ENCODE data around the gene EME2.

EME2 gene

GRCh38 chr16:1815461-1815860 lies 42.9 kb downstream of the EME2 start:
- Histone ChIP-seq H3K4me3 (ENCODE audit: insufficient read length, low read depth) (no peak overlapping the region), H3K27me3 (ENCODE audit: insufficient read depth, insufficient read length) (no peaks in the 10 kb centered on the region), H3K9ac (ENCODE audit: insufficient read length, low read depth) (no peak overlapping the region), H3K9me3 (ENCODE audit: insufficient read depth, low read length) (no peaks in the 10 kb centered on the region), H3K4me1 (ENCODE audit: insufficient read depth, insufficient read length) (no peaks in the 10 kb centered on the region), H3K36me3 (ENCODE audit: insufficient read depth, insufficient read length, low read length) (peaks cover 15% of the 10 kb centered on the region)
- TF ChIP-seq ZNF274 (IDR thresholded peaks at IDR 0.05; ENCODE audit: low read depth, low read length), result no peak
- no peak for DNase-seq (ENCODE audit: low read depth, low spot score)

GRCh38 chr16:1816396-1817275 lies 44.0 kb downstream of the EME2 start:
- TF ChIP-seq SUZ12 (IDR thresholded peaks at IDR 0.05; ENCODE audit: extremely low read depth, insufficient read depth, insufficient read length) (no peak), ZNF274 (IDR thresholded peaks at IDR 0.05; ENCODE audit: low read depth, low read length) (no peak), YY1 (IDR thresholded peaks at IDR 0.05; ENCODE audit: insufficient read depth, insufficient read length) (no peak)
- H3K4me3 ChIP-seq (ENCODE audit: insufficient read length, low read depth), result no peak overlapping the region
- no peak overlapping the region for H3K9ac ChIP-seq (ENCODE audit: insufficient read length, low read depth)
- no peaks in the 10 kb centered on the region for H3K4me1 ChIP-seq (ENCODE audit: insufficient read depth, insufficient read length)
- H3K36me3 ChIP-seq (ENCODE audit: insufficient read depth, insufficient read length, low read length), result peaks cover 19% of the 10 kb centered on the region
- no peak for DNase-seq (ENCODE audit: low read depth, low spot score)
- H3K27me3 ChIP-seq (ENCODE audit: insufficient read depth, insufficient read length), result no peaks in the 10 kb centered on the region
- H3K9me3 ChIP-seq (ENCODE audit: insufficient read depth, low read length), result no peaks in the 10 kb centered on the region

- H3K9me3 ChIP-seq (ENCODE audit: insufficient read depth, low read length), result no peaks in the 10 kb centered on the region
- peaks cover 24% of the 10 kb centered on the region for H3K36me3 ChIP-seq (ENCODE audit: insufficient read depth, insufficient read length, low read length)
- DNase-seq (ENCODE audit: low read depth, low spot score), result no peak
- H3K9ac ChIP-seq (ENCODE audit: insufficient read length, low read depth), result no peak overlapping the region
- no peak overlapping the region for H3K4me3 ChIP-seq (ENCODE audit: insufficient read length, low read depth)
- H3K4me1 ChIP-seq (ENCODE audit: insufficient read depth, insufficient read length), result no peaks in the 10 kb centered on the region
- TF ChIP-seq YY1 (IDR thresholded peaks at IDR 0.05; ENCODE audit: insufficient read depth, insufficient read length) (no peak), ZNF274 (IDR thresholded peaks at IDR 0.05; ENCODE audit: low read depth, low read length) (no peak), SUZ12 (IDR thresholded peaks at IDR 0.05; ENCODE audit: extremely low read depth, insufficient read depth, insufficient read length) (no peak)
- H3K27me3 ChIP-seq (ENCODE audit: insufficient read depth, insufficient read length), result no peaks in the 10 kb centered on the region
These were observed 44.6 kb downstream of the EME2 start for GRCh38 chr16:1817276-1817589.

GRCh38 chr16:1817716-1818115 lies 45.1 kb downstream of the EME2 start:
- no peak overlapping the region for H3K4me3 ChIP-seq (ENCODE audit: insufficient read length, low read depth)
- no peak for DNase-seq (ENCODE audit: low read depth, low spot score)
- no peak overlapping the region for H3K9ac ChIP-seq (ENCODE audit: insufficient read length, low read depth)
- H3K9me3 ChIP-seq (ENCODE audit: insufficient read depth, low read length), result no peaks in the 10 kb centered on the region
- TF ChIP-seq SUZ12 (IDR thresholded peaks at IDR 0.05; ENCODE audit: extremely low read depth, insufficient read depth, insufficient read length) (no peak), YY1 (IDR thresholded peaks at IDR 0.05; ENCODE audit: insufficient read depth, insufficient read length) (no peak), ZNF274 (IDR thresholded peaks at IDR 0.05; ENCODE audit: low read depth, low read length) (no peak)
- no peaks in the 10 kb centered on the region for H3K4me1 ChIP-seq (ENCODE audit: insufficient read depth, insufficient read length)
- peaks cover 29% of the 10 kb centered on the region for H3K36me3 ChIP-seq (ENCODE audit: insufficient read depth, insufficient read length, low read length)
- H3K27me3 ChIP-seq (ENCODE audit: insufficient read depth, insufficient read length), result no peaks in the 10 kb centered on the region

GRCh38 chr16:1818204-1818872 lies 45.7 kb downstream of the EME2 start:
- Histone ChIP-seq H3K9ac (ENCODE audit: insufficient read length, low read depth) (no peak overlapping the region), H3K4me1 (ENCODE audit: insufficient read depth, insufficient read length) (no peaks in the 10 kb centered on the region), H3K4me3 (ENCODE audit: insufficient read length, low read depth) (no peak overlapping the region), H3K36me3 (ENCODE audit: insufficient read depth, insufficient read length, low read length) (peaks cover 31% of the 10 kb centered on the region), H3K27me3 (ENCODE audit: insufficient read depth, insufficient read length) (no peaks in the 10 kb centered on the region), H3K9me3 (ENCODE audit: insufficient read depth, low read length) (no peaks in the 10 kb centered on the region)
- DNase-seq (ENCODE audit: low read depth, low spot score), result no peak
- TF ChIP-seq SUZ12 (IDR thresholded peaks at IDR 0.05; ENCODE audit: extremely low read depth, insufficient read depth, insufficient read length) (no peak), YY1 (IDR thresholded peaks at IDR 0.05; ENCODE audit: insufficient read depth, insufficient read length) (no peak), ZNF274 (IDR thresholded peaks at IDR 0.05; ENCODE audit: low read depth, low read length) (no peak)

- no peak for TF ChIP-seq SUZ12 (IDR thresholded peaks at IDR 0.05; ENCODE audit: extremely low read depth, insufficient read depth, insufficient read length)
- Histone ChIP-seq H3K9me3 (ENCODE audit: insufficient read depth, low read length) (no peaks in the 10 kb centered on the region), H3K27me3 (ENCODE audit: insufficient read depth, insufficient read length) (no peaks in the 10 kb centered on the region), H3K36me3 (ENCODE audit: insufficient read depth, insufficient read length, low read length) (peaks cover 31% of the 10 kb centered on the region), H3K4me3 (ENCODE audit: insufficient read length, low read depth) (no peak overlapping the region), H3K9ac (ENCODE audit: insufficient read length, low read depth) (no peak overlapping the region), H3K4me1 (ENCODE audit: insufficient read depth, insufficient read length) (no peaks in the 10 kb centered on the region)
- no peak for DNase-seq (ENCODE audit: low read depth, low spot score)
These were observed 46.4 kb downstream of the EME2 start for GRCh38 chr16:1818873-1819525.

GRCh38 chr16:1819611-1820010 lies 47.0 kb downstream of the EME2 start:
- TF ChIP-seq ZNF274 (IDR thresholded peaks at IDR 0.05; ENCODE audit: low read depth, low read length) (no peak), YY1 (IDR thresholded peaks at IDR 0.05; ENCODE audit: insufficient read depth, insufficient read length) (no peak), SUZ12 (IDR thresholded peaks at IDR 0.05; ENCODE audit: extremely low read depth, insufficient read depth, insufficient read length) (no peak)
- no peak overlapping the region for H3K4me3 ChIP-seq (ENCODE audit: insufficient read length, low read depth)
- DNase-seq (ENCODE audit: low read depth, low spot score), result no peak
- H3K27me3 ChIP-seq (ENCODE audit: insufficient read depth, insufficient read length), result peaks cover 4% of the 10 kb centered on the region
- H3K9me3 ChIP-seq (ENCODE audit: insufficient read depth, low read length), result no peaks in the 10 kb centered on the region
- H3K36me3 ChIP-seq (ENCODE audit: insufficient read depth, insufficient read length, low read length), result peaks cover 31% of the 10 kb centered on the region
- no peaks in the 10 kb centered on the region for H3K4me1 ChIP-seq (ENCODE audit: insufficient read depth, insufficient read length)
- H3K9ac ChIP-seq (ENCODE audit: insufficient read length, low read depth), result no peak overlapping the region
